GM18511 (cell line): ENCODE results near the gene IQGAP2.

Experiments
- ATAC-seq: cut with Tn5 transposase; IDR thresholded peaks from one replicate; pipeline ENCODE4 v1.9.1; 2021; ENCODE audit warnings: mild to moderate bottlenecking, moderate library complexity; ENCODE audit not compliant: unreplicated experiment

Gene IQGAP2

GRCh38 chr5:76475936-76476335 is 72.9 kb downstream of the IQGAP2 start:
- ATAC-seq: no peak

GRCh38 chr5:76476474-76477038 is 73.5 kb downstream of the IQGAP2 start:
- no peak for ATAC-seq

GRCh38 chr5:76477061-76477460 is 74.0 kb downstream of the IQGAP2 start:
- no peak for ATAC-seq

DNA sequence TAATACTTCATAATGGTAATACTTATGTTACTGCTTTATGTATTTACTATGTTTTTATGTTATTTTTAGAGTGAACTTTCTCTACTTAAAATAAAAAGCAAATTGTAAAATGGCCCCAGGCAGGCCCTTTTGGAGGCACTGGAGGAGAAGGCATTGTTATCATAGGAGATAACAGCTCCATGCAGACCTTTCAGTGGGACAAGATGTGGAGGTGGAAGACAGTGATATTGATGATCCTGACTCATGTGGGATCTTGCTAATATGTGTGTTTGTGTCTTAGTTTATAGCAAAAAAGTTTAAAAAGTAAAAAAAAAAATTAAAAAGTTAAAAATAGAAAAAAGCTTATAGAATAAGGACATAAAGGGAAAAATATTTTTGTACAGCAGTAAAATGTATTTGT is 74.5 kb downstream of the IQGAP2 start:
- no peak for ATAC-seq

DNA sequence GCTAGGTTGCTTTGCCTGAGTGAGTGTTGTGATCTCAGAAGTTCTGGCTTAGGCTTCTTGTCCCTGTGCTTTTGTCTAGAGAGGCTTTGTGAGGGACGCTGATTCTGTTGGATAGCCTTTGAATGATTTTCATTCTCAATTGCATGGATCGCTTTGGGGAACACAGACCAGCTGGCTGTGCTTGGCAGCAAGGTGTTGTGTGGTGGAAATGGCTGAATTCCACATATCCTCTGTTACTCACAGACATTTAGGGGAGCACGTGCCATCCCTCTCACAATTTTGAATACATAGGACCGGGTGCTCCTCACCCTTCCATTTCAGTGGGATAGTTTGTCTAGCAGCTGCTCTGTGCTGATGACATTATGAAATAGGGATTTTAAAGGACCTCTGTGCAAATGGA is 76.2 kb downstream of the IQGAP2 start:
- no peak for ATAC-seq

GRCh38 chr5:76479973-76480667 is 77.0 kb downstream of the IQGAP2 start:
- no peak for ATAC-seq

- ATAC-seq: no peak
Measured at GRCh38 chr5:76482984-76483383, 79.9 kb downstream of the IQGAP2 start.

GRCh38 chr5:76483433-76483832 is 80.3 kb downstream of the IQGAP2 start:
- ATAC-seq: no peak

GRCh38 chr5:76483881-76484280 is 80.8 kb downstream of the IQGAP2 start:
- ATAC-seq: no peak

DNA sequence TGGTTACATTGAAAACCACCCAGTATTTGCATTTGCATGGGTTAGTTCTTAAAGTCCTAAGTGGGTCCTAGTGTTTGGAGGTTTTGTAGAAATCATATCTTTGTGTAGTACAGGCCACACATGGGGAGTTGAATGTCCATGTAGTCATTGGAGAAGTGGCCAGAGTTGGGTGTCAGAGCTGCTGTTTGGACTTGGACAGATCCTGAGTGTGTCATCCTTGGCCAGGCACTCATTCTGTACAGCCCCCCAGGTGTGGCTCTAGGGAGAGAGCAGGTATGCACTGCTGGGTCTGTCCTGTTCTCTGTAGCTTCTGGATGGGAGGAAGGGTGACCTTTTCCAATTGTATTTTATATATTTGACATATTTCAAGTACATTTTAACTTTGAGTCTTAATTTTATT is 82.4 kb downstream of the IQGAP2 start:
- ATAC-seq: no peak

DNA sequence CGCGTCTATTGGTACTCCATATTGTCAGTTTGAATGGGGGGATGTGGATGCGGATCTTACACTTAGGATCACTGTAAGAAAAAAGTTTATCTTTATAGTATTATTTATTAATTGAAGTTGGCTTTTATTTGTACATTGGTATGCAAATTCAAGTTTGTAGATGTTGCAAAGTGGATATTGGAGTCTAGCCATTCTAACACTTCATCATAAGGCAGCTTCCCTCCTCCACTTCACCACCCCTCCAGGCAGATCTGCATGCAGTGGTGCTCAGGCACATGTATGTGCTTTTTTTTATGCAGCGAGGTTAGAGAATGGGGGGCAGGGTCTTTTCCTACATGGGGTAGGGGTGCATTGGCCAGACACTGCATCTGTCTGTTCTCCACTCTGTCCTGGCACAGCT is 84.3 kb downstream of the IQGAP2 start:
- no peak for ATAC-seq

GRCh38 chr5:76487821-76488220 is 84.7 kb downstream of the IQGAP2 start:
- ATAC-seq: no peak

- ATAC-seq: no peak
Measured at GRCh38 chr5:76488969-76489368, 85.9 kb downstream of the IQGAP2 start.

DNA sequence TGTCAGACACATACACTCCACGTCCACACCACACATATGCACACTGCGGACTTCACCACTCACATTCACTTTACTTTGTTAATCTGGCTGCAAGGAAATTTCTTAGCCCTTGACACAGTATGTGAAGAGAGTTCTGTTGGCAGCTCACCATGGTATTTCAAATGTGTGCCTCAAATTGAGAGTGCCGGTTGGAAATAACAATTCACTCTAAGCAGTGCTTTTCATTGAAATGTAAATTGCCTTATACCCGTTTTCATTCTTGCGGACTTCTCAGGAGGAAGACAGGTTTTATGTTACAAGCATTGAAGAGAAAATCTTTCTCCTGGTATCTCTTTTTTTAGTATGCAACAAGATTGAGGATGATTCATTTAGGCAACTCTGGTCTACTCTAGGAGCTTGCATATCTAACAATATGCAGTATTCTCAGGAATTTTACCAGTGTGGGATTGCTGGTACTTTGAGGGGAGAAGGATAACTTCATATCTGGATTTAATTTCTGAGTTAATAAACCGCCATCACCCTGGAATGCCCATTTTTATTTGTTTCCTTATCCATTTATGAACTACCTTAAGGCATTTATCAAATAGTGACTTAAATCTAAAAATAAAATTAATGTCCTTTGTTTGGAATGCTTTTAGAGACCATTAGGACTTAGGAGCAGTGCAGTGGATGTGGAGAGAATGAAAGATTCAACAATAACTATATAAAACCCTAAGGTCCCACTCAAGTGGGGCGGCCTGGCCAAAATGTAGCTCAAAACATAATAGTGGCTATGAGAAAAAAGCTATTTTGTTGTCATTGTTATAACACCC is 87.0 kb downstream of the IQGAP2 start:
- no peak for ATAC-seq

DNA sequence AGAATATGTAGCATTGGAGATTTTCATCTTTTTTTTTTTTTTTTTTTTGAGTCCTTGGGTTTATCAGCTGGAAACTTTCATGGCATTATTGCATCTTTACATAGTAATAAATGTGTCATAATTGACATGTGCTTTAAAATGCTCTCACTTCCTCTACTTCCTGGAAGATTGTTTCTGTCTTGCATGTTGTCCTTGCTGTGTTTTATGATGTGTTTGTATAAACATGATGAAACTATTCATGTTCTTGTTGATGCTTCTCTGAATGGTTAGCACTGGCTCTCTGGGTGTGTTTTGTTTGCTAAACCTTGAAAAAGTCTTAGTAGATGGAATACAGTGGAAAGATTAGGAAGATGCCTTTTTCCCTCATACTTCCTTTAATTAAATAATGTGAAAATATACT is 87.9 kb downstream of the IQGAP2 start:
- ATAC-seq: no peak

DNA sequence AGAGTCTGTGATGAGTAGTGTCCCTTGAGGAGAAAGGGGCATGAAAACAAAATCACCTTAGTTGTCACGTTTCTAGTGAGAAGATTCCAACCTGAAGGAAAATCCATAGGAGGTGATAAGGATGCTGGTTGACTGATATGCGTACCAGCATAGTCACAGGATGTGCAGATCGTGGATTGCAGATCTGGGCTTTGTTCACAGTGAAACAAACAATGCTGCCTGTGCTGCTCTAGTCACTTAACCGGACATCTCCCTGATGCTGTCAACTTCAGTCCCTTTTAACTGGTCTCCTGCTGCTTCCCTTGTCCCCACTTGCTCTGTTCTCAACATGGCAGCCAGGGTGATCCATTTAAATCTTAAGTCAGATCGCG is 89.7 kb downstream of the IQGAP2 start:
- no peak for ATAC-seq

DNA sequence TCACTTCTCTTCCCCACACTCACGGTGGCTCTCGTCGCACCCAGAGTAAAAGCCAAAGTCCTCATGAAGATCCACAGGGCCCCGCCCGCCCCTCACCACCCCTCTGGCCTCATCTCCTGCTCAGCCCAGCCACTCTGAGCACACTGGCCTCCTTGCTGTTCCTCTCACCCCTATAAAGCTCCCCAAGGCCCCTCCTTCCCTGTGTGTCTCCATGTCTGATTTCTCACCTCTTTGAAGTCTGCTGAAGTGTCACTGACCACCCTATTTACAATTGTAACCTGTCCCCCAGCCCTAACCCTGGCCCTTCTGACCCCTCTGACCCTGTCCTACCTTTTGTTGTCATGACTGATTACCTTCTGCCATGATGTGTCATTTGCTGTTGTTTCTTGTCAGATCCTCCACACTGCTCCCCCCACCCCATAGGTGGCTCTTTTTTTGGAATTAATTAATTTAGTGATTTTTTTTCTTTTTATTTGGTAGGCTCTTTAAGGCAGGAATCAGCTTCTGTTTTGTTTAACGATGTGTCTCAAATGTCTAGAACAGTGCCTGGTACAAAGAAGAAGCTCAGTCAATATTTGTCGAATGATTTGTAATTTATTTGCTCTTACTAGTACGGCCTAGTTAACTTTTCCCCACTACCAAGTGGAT is 90.2 kb downstream of the IQGAP2 start:
- no peak for ATAC-seq

DNA sequence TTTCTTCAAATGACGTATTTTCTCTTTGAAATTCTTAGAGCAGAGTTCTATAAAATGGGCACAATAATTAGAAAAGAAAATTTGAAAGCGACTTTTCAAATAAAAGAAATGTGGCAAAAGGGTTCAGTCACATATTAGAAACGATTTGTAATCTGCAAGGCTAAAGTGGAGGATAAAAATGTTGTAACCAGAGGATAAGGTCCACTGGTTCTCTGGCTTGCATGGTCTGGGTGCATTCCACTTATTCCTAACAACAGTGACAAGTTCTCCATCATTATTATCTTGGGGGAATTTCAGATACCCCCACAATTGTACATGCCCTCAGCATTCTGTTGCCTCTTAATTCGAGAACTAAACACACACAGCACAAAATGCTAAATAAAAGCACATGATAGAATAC is 91.1 kb downstream of the IQGAP2 start:
- no peak for ATAC-seq

DNA sequence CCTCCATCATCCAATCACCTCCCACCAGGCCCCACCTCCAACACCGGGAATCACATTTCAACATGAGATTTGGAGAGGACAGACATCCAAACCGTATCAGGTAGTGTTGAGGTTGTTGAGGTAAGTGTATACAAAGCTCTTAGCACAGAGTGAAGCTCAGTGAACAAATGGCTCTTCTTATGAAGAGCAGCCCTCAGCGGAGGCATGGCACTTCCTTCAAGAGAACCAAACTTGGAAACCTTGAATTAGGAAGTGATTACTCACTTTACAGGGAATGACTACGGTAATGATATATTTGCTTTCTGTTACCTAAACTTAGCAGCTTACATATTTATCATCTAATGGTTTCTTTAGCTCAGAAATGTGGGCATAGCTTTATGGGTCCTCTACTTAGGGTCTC is 92.8 kb downstream of the IQGAP2 start:
- no peak for ATAC-seq

DNA sequence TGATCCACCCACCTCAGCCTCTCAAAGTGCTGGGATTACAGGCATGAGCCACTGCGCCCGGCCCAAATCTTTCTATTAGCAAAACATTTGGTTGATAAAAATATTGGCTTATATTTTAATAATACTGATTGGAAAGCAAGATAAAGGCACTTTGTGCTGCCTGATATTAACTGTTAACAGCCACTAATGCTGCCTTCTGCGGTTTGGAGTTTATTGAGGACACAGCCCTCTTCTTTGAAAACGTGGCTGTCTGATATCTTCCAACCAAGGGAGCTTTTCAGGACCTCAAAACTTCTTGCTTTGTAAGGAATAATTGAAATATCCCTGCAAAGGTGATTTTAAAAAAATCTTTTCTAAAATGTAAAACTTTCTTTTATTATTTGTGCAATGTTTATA is 94.0 kb downstream of the IQGAP2 start:
- ATAC-seq: no peak

DNA sequence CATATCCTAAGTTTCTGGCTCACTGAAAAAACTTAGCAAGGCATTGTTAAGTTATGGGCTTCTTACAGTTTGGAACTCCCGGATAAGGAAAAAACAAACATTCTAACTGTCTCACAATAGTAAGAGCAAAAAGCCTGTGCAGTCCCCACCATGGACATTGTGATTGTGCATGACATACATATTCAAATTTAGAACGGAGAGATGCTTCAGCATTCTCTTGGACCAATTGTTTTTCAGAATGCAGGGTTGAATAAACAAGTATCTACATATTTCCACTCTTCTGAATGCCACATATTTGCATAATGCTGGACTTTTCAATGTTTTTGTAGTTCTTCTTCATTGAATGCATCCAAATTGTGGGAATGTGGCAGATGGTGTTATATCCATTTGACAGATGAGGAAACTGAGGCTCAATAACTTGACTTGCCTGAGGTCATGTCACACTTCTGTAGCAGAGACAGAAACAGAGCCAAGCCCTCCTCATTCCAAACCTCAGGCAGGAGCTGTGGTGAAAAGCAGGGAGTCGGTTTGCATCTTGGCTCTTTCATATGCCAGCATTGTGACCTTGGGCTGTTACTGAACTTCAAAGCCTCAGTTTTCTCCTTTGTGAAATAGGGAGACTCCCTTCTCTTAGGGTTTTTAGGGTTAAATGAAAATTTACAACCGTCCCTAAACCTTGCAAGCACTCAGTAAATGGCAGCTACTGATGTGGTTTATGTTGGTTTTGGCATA is 95.1 kb downstream of the IQGAP2 start:
- no peak for ATAC-seq
